GM11168 (cell line): ENCODE results near the gene PEPD.

Experiments used
- in situ Hi-C: fragments of 300-500 bp; cut with MboI; formaldehyde crosslinking; loops from one replicate; pipeline ENCODE4 v1.12.0; 2022; ENCODE audit warnings: low sequenced_read_pairs; ENCODE audit not compliant: unreplicated experiment

PEPD gene

DNA sequence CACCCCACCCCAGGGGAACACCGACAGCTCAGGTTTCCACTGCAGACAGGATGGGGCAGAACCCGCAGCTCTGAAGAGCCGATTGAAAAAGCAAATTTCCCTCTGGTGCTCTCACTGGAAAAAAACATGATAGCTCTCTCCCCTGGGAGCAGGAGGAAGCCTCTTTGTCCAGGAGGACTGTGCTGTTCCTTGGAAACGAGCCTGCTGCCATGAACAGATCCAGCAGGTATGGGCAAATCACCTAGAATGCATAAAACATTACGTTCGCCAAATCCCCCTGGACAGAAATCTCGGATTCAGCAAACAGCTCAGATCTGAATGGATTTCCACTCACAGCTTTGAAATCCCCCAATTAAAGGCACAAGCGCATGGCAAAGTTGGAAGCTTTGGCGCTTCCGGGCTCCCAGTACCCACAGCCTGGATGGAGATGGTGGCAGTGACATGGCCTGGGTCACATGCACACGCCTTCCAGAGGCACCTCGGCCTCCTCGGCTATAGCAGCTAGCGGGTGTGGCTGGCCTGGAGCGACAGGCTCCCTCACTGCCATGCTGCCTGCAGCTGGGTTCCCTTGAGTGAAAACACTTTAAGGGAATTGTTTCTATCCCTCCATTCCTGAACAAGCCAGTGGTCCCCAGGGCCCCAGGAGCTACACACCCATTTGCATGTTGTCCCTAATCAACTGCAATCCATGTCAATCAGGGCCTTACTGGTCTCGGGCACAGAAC is 89.0 kb downstream of the PEPD start:
- in situ Hi-C loops = loop anchor here (25.0 kb wide), 1 partner anchor 330 kb away; no protein-coding TSS in a partner anchor

DNA sequence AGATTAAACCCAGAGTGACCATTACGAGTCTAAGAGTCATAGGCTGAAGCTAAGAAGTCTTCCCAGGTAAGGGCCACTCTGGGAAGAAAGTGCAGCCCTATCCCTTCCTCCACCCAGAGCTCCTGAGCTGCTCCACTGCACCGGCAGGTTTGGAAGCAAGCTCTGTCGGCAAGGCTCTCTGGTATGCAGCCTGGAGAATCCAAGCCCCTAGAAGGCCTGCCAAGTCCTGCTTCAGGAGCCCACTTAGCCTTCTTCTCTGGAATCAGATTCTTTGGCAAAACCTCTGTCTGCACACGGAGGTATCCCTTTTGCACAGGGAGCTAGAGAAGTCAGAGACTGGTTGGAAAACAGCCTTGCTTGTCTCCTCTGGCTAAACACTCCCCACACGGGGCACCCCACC is 89.6 kb downstream of the PEPD start:
- in situ Hi-C loops = loop anchor here (25.0 kb wide), 1 partner anchor 330 kb away; no protein-coding TSS in a partner anchor

DNA sequence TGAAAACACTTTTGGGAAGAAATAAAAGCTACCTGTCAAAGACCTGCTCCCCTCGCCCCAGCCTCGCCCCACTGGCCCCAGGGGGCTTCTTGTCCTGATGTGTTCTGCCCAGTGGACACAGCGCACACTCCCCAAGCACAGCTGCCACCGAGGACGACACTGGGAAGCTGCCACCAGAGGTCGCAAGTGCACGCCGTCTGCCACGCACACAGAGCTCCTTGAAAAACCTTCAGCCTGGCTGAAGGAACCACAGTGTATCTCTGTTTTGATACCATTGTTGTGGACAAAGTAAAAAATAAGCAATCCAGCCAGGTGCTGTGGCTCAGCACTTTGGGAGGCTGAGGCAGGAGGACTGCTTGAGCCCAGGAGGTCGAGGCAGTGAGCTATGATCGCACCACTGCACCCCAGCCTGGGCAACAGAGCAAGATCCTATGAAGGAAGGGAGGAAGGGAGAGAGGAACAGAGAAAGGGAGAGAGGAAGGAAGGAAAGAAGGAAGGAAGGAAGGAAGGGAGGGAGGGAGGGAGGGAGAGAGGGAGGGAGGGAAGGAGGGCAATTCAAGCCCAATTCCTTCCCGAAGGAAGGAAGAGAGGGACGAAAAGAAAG is 90.8 kb downstream of the PEPD start:
- in situ Hi-C loops = loop anchor here (25.0 kb wide), 1 partner anchor 332 kb away; no protein-coding TSS in a partner anchor

GRCh38 chr19:33429891-33430673 is 91.5 kb downstream of the PEPD start:
- in situ Hi-C loops = loop anchor here (25.0 kb wide), 1 partner anchor 332 kb away; no protein-coding TSS in a partner anchor

DNA sequence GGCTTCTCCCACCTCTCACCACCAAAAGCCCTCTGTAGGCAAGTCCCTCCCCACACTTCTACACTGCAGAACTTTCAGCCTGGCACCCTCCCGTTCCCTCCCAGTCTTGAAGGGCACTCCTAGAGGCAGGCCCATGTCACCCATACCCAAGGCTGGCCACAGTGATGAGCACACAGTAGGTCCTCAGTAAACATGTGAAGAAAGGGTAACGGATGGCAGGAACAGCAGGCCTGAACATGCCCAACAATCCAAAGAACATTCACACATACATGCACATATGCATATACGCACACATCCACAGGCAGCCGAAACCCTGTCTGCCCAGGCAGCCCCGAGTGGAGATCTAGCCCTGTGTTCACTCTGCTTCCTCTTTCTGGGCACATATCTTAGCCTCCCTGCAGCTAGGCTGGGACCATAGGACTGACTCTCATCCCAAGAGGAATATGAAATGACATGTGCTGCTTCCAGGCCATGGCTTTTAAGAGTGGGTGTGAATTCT is 92.9 kb downstream of the PEPD start:
- in situ Hi-C loops = loop anchor here (25.0 kb wide), 1 partner anchor 334 kb away; no protein-coding TSS in a partner anchor

GRCh38 chr19:33427801-33428626 is 93.6 kb downstream of the PEPD start:
- in situ Hi-C loops = loop anchor here (25.0 kb wide), 1 partner anchor 334 kb away; no protein-coding TSS in a partner anchor

DNA sequence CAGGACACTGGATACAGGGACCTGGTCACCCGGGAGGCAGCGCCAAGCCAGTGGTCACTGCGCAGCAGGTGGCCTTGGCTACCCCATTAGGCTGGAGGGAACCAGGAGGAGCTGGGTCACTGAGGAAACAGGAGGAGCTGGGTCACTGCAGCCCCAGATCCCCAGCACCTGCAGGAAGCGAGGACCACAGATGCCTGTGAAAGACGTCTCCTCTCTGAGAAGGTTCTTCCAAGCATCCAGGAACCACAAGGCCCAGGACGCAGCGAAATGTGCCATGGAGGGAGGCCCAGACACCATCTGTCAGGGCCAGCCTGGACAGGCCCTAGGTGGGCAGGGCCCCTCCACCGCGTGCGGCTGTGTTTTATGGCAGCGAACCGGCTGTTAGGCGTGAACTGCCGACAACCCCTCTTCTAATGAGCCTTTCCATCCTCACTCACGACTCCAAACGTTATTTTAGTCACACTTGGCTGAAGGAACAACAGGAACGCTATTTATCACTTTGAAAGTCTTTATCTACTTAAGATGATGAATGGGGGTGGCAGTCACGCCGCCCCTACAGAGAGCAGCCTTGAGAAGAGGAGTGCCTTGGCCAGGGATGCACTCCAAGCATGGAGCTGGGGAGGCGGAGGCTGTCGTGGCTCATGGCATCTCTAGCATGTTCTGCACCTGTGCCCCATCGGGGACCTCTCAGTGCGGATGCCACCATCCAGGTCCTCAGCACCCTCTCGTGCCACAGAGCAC is 94.8 kb downstream of the PEPD start:
- in situ Hi-C loops = loop anchor here (25.0 kb wide), 1 partner anchor 336 kb away; no protein-coding TSS in a partner anchor

DNA sequence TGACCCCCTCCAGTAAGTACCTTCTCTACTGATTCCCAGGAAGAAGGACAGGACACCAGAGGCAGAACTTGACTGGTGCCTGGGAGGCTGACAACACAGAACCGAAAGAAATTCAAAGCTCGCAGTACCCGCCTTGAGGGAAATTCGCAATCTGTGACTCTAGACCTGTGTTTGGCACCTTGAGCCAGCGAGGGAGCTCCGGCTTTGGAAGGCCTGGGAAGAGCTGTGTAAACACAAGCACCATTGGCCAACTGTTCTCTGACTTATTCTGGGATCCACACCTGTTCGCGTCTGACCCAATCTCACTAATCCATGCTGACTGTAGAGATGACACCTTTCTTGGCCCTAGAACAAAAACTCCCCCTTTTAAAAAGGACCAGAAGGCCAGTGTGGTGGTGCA is 97.4 kb downstream of the PEPD start:
- in situ Hi-C loops = no loop called here

GRCh38 chr19:33422369-33423180 is 99.0 kb downstream of the PEPD start:
- in situ Hi-C loops = no loop called here

DNA sequence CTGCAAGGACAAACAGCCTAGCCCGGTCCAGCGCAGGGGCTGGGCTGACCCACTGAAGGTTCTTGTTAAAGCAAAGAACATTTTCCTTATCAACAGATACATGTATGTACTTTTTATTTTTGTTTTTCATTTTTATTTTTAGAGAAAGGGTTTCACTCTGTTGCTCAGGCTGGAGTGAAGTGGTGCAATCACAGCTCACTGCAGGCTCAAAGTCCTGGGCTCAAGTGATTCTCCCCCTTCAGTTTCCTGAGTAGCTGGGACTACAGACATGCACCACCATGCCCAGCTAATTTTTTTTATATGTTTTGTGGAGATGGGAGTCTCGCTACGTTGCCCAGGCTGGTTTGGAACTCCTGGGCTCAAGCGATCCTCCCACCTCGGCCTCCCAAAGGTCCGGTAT is 100.2 kb downstream of the PEPD start:
- in situ Hi-C loops = no loop called here

DNA sequence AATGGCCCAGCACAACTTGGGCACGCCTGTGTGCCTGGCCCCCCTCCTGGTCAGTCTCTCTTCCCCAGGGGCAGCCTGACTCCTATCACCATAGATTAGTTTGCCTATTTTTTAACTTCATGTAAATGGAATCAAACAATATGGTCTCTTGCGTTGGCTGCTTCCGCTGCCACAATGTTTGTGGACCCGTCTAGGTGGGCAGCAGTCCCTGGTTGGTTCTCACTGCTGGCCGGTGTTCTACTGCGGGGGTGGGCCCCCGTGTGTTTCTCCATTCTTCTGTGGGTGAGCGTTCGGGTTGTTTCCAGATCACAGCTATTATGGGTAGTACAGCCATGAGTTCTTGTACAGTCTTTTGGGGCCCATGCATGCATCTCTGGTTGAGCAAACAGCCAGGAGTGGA is 100.8 kb downstream of the PEPD start:
- in situ Hi-C loops = no loop called here

DNA sequence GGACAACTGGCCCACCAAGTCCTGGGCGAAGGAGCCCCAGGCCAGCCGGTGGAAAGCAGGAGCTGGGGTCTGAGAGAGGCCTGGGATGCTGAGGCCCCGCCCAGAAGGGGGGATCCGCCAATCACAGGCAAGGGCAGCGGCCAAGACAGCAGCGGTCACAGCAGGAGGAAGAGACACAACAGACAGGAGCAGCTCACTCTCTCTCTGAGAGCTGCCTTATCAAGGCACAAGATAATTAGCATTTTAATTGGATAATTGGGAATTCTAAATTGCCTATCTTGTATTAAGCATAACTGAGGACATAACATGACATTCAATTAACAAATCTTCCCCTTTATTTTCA is 101.8 kb downstream of the PEPD start:
- in situ Hi-C loops = no loop called here

- in situ Hi-C loops = no loop called here
Measured at GRCh38 chr19:33418871-33419787, 102.5 kb downstream of the PEPD start.

DNA sequence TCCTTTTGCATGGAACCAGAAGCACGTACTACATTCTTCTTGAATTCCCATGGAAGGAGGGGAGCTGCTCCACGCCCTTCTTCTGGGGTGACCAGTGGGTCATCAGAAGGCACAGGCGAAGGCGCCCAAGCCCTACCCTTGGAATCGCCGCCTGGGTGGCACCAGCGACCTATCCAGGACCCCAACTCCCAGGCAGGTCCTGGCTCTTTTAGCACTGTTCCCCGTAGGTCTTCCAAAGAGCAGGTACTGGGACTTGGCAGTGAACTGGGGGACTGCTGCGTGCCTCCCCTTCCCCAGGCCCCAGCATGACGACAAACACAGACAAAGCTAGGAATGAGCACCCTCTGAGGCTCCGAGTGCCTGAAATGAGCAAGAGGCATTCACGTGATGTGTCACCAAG is 103.1 kb downstream of the PEPD start:
- in situ Hi-C loops = no loop called here

- in situ Hi-C loops = no loop called here
Measured at GRCh38 chr19:33417751-33418150, 103.8 kb downstream of the PEPD start.

- in situ Hi-C loops = no loop called here
Measured at GRCh38 chr19:33416307-33417215, 105.0 kb downstream of the PEPD start.
